Erythroblast (primary cell): ENCODE measurements around the gene TAMM41.
A peak's percentile ranks its signal among the peaks of the same experiment; 100 is the strongest.
"Not testable (repeated sequence)": the region's sequence is repeated elsewhere in the genome, so short reads cannot be mapped to it uniquely, and the experiment has no call there.

Experiments used
- DNase-seq, 2 experiments: peaks; one replicate each; lab custom pipeline; 2025; lab: John Stamatoyannopoulos, UW
- GATA1 ChIP-seq: IDR thresholded peaks from 2 replicates; pipeline ENCODE4 v1.6.1; 2011; ENCODE audit warnings: low read depth, mild to moderate bottlenecking, control low read depth, low read length, moderate library complexity
- POLR2A ChIP-seq: IDR thresholded peaks from 2 replicates; pipeline ENCODE4 v1.6.1; 2011; ENCODE audit warnings: mild to moderate bottlenecking, low read length

TAMM41 gene

DNA sequence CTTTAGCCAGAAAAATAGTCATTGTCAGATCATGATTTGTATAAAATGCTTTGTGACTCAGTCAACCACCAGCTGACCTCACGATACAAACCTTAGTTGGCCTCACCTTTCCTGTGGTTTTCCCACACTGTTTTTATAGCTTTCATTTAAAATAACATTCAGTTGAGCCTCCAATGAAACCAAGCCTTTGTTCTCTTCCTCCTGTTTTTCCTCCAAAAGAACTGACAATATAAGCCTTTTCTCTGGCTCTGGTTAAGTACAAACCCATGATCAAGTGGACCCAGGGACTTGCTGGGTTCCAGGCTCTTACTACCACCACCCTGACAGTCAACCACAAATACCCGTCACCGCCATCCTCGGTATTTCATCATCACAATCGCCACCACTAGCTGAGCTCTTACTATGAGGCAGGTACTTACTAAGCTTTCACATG is 81.7 kb downstream of the TAMM41 start:
- TF ChIP-seq GATA1 (no peak), POLR2A (no peak)
- DNase-seq = no peak

GRCh38 chr3:11759996-11760395 is 86.7 kb downstream of the TAMM41 start:
- no peak for DNase-seq

DNA sequence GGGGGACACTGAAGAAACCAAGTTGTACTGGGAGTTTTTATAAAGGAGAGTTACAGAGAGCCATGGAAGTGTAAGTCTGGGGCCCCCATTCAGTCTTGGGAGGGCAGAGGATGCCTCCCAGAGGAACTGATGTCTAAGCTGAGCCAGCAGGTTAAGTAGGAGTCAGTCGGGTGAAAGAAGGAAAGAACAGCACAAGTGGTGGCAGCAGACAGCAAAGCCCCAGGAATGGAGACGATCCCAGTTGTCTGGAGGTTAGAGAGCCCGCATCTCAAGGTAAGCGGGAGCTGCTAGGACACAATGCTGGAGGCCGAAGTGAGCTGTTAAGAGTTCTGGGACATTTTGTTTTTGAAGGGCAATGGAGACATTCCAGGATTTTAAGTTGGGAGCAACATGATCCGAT is 88.8 kb downstream of the TAMM41 start:
- DNase-seq = no peak
- TF ChIP-seq GATA1 = no peak
- no peak for TF ChIP-seq POLR2A

More at GRCh38 chr3:11759996-11760395, 86.7 kb downstream of the TAMM41 start:
- no peak for TF ChIP-seq POLR2A
- no peak for TF ChIP-seq GATA1

GRCh38 chr3:11757441-11757875 is 89.2 kb downstream of the TAMM41 start:
- TF ChIP-seq GATA1 = no peak
- no peak for TF ChIP-seq POLR2A
- peak in 1 of 2 experiments; percentile 24 for DNase-seq

- no peak for DNase-seq
- TF ChIP-seq POLR2A (no peak), GATA1 (no peak)
These were observed 91.4 kb downstream of the TAMM41 start for GRCh38 chr3:11755276-11755675.

GRCh38 chr3:11752254-11752653 is 94.4 kb downstream of the TAMM41 start:
- not testable (repeated sequence) for DNase-seq

DNA sequence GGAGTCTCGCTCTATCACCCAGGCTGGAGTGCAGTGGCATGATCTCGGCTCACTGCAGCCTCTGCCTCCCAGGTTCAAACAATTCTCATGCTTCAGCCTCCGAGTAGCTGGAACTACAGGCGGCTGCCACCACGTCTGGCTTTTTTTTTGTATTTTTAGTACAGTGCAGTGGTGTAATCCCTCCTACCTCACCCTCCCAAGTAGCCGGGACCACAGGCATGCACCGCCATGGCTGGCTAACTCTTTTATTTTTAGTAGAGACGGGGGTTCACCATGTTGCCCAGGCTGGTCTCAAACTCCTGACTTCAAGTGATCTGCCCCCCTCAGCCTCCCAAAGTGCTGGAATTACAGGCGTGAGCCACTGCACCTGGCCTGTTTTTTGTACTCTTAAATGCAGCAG is 98.4 kb downstream of the TAMM41 start:
- not testable (repeated sequence) for DNase-seq
